GM21737 (cell line): ENCODE results near the gene RCOR3.
"Not testable (repeated sequence)": the region's sequence is repeated elsewhere in the genome, so short reads cannot be mapped to it uniquely, and the experiment has no call there.

ENCODE experiments used
- ATAC-seq: cut with Tn5 transposase; IDR thresholded peaks from one replicate; pipeline ENCODE4 v1.9.1; 2021; ENCODE audit warnings: mild to moderate bottlenecking, moderate library complexity; ENCODE audit not compliant: unreplicated experiment

RCOR3 gene

DNA sequence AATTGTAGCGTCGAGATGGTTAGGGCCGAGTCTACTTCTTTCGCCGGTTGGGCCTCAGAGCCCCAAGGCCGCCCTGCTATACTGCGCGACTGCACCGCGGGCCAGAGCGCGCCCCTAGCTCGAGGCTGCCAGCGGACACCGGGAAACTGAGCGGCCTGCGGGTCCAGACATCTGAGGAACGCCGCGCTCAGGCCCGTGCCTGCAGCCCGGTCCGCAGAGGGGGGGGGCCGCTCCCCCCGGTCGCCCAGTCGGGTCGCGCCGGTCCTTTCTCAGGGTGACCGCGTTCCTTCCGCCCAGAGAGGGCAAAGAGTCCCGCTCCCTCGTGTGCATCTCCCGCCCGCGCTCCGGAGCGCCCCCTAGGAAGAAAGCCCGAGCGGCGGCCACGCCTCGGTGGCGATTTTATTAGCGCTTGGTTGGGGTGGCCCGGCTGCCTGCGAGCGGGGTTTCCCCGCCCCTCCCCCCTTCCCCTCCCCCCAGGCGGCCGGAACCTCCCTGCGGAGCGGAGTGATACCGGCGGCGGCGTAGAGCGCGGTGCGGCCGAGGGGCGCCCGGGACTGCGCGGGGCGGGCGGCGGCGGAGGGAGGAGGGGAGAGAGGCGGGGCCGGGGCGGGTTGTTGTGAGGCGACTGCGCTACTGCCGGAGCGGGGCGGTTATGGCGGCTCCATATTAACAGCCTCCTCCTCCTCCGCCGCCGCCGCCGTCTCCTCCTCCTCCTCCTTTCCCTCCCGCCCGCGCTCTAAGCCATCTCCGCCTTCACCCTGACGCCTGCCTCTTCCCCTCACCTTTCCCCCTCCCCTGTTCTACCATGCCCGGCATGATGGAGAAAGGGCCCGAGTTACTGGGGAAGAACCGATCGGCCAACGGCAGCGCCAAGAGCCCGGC is at the start of gene RCOR3:
RCOR3 (plus strand) TSS at position 611 of the 882 bp plus-strand sequence; CDS start at position 806, 195 bp downstream.
- peak; percentile 63 for ATAC-seq

DNA sequence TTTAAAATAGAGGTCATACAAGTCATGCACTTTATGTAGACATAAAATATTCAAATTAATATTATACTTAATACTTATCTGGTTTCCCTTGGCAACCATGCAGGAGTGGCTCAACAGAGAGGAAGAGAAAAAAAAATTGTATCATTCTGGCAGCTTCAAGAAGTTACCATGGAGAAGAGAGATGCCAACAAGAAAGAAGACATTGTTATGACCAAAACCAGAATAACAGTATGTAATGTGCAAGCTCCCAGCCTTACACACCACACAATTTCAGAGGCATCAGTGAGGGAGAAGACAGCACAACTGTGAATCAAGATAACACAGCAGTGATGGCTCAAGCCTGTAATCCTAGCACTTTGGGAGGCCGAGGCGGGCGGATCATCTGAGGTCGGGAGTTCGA is 49.1 kb upstream of the RCOR3 start:
- no peak for ATAC-seq

DNA sequence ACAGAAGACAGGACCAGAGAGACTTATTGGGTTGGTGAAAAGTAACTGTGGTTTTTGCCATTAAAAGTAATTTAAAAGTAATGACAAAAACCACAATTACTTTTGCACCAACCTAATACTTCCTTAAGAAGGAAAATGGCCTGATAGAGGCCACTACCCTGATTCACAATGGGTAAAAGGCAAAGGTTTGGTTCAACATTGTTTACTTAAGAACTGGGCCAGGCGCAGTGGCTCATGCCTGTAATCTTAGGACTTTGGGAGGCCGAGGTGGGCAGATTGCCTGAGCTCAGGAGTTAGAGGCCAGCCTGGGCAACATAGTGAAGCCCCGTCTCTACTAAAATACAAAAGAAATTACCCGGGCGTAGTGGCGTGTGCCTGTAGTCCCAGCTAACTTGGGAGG is 48.2 kb upstream of the RCOR3 start:
- ATAC-seq, result no peak

DNA sequence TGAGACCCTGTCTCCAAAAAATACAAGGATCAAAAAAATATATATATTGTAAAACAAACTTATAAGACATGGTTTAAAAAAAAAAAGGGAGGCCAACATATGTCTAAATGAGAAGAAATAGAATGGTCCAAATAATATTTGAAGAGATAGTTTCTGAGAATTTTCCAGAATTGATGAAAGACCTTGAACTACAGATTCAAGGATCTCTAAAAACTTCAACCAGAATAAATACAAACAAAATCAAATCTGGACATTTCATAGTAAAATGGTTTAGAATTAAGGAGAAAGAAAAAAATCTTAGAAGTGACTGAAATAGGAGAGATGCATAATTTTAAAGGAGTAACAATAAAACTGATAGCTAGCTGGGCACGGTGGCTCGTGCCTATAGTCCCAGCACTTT is 45.5 kb upstream of the RCOR3 start:
- no peak for ATAC-seq

DNA sequence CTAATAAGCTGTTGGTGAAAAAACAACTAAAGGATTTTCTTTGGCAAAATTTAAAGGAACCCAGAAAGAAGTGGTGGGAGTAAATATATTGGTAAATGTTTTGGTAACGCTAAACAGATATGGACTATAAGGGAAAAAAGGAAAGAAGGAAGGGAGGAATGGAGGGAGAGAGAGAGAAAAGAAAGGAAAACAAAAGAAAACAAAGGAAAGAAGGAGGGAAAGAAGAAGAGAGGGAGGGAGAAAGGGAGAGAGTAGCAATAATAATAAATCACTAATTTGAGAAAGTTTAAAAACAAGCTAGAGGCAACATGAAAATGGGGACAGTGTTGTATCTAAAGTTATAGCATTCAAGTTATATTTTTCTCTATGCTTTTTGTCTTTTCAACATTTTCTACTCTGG is 43.6 kb upstream of the RCOR3 start:
- ATAC-seq, result no peak

DNA sequence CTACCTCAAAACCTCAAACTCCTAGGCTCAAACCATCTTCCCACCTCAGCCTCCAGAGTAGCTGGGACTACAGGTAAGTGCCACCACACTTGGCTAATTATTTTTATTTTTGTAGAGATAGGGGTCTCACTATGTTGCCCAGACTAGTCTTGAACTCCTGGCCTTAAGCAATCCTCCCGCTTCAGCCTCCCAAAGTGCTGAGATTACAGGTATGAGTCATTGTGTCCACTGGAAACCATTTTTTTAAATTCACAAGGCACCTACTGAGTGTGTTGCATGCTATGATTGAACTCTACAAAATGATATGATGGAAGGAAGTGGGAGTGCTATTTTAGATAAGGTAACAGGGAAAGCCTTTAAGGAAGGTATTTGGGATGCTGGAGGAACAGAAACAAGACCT is 41.8 kb upstream of the RCOR3 start:
- no peak for ATAC-seq

DNA sequence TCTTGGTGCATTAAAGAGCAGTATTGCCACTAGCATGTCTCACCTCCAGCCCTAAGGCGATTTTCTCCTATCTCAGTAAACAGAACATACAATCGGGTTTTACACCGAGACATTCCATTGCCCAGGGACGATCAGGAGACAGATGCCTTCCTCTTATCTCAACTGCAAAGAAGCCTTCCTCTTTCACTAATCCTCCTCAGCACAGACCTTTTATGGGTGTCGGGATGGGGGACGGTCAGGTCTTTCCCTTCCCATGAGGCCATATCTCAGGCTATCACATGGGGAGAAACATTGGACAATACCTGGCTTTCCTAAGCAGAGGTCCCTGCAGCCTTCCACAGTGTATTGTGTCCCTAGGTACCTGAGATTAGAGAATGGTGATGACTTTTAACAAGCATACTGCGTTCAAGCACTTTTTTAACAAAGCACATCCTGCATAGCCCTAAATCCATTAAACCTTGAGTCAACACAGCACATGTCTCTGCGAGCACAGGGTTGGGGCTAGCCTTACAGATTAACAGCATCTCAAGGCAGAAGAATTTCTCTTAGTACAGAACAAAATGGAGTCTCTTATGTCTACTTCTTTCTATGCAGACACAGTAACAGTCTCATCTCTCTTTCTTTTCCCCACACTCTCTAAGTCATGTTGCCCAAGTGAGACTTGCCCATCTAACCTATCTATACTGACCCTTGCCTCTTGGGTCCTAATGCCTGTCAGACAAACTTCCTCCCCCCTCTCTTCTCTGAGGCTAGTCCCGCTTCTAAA is 36.5 kb upstream of the RCOR3 start:
- ATAC-seq, result not testable (repeated sequence)

DNA sequence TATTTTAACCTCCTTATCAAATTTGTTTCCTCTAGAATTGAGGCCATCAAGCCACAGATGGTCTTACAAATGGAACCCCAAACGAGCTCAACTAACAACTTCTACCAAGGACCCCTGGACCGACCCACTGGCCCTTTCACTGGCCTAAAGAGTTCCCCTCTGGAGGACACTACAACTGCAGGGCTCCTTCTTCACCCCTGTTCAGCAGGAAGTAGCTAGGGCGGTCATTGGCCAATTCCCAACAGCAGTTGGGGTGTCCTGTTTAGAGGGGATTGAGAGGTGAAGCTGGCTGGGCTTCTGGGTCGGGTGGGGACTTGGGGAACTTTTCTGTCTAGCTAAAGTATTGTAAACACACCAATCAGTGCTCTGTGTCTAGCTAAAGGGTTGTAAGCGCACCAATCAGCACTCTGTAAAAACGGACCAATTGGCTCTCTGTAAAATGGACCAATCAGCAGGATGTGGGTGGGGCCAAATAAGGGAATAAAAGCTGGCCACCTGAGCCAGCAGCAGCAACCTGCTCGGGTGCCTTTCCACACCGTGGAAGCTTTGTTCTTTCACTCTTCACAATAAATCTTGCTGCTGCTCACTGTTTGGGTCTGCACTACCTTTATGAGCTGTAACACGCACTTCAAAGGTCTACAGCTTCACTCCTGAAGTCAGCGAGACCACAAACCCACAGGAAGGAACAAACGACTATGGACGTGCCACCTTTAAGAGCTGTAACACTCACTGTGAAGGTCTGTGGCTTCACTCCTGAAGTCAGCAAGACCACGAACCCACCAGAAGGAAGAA is 30.4 kb upstream of the RCOR3 start:
- not testable (repeated sequence) for ATAC-seq

DNA sequence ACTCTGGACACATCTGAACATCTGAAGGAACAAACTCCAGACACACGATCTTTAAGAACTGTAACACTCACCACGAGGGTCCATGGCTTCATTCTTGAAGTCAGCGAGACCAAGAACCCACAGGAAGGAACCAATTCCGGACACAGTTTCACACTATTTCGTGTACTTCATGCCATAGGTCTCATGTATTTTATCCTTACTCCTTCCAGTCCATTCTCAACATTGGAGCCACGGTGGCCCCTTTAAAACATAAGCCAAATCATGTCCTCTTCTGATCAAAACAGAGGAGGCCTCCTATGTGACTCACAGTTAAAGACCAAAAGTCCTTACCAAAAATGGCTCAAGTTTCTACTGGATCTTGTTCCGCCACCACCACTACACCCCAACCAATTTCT is 29.8 kb upstream of the RCOR3 start:
- ATAC-seq, result no peak

DNA sequence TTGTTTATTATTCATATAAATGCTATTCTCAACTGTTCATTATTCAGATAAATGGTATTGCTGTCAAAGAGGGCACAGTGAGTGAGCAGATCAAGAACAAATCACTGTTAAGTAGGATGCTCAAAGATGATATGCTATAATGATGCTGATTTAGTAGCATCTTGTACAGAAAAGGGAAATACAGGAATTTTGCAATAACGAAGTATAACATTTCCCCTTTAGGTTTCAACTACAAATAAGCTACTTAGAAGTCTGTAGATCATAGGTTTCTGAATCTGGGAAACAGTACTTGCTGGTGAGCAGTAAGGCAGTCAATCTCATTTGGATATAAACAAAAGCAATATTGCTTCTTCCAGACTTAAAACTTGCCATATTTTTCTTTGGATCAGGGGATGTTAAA is 27.3 kb upstream of the RCOR3 start:
- no peak for ATAC-seq

DNA sequence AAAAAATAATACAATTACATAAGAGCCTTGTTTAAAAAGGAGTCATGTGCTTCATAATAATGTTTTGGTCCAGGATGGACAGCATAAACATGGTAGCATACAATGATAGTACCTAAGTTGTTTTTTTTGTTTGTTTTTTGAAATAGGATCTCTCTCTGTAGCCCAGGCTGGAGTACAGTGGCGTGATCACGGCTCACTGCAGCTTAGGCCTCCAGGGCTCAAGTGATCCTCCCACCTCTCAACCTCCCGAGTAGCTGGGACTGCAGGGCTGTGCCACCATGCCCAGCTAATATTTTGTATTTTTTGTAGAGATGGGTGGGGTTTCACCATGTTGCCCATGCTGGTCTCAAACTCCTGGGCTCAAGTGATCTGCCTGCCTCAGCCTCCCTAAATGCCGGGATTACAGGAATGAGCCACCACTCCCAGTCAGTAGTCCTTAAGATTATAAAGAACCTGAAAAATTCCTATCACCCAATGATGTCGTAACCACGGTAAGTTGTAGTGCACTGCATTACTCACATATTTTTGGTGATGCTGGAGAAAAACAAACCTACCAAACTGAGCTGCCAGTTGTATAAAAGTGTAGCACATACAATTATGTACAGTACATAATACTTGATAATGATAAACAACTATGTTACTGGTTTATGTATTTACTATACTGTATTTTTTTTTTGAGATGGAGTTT is 22.4 kb upstream of the RCOR3 start:
- ATAC-seq, result no peak

DNA sequence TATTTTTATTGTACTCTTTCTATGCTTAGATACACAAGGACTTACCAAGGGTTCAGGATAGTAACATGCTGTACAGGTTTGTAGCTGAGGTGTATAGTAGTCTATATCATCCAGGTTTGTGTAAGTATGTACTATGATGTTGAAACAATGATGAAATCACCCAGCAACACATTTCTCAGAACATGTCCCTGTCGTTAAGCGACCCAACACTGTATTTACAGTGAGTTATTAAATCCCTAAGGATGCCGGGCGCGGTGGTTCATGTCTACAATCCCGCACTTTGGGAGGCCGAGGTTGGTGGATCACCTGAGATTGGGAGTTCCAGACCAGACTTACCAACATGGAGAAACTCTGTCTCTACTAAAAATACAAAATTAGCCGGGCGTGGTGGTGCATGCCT is 21.6 kb upstream of the RCOR3 start:
- ATAC-seq, result no peak

DNA sequence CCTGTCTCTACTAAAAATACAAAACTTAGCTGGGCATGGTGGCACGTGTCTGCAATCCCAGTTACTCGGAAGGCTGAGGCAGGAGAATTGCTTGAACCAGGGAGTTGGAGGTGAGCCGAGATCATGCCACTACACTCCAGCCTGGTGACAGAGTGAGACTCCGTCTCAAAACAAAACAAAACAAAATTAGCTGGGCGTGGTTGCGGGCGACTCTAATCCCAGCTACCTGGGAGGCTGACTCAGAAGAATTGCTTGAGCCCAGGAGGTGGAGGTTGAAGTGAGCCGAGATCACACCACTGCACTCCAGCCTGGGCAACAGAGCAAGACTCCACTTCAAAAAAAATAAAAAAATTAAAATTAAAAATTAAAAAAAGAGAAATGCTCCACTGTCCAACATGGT is 18.6 kb upstream of the RCOR3 start:
- not testable (repeated sequence) for ATAC-seq

DNA sequence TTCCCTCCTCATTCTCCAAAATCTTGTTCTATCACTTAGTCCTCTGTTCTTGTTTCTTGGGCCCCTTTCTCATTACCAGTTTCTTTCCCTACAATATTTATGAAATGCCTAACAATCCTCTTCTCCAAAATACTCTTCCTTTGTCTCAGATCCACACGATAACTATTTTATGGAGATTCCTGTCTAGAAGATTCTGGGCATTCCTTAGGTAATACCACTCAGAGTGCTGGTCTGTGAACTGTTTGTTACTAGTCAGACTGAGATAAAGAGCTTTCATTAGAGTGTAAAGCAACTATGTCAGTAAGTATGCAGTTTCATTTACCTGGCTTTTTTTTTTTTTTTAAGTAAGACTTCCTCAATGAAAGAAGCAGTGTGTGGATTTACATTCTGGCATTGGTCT is 18.1 kb upstream of the RCOR3 start:
- ATAC-seq, result no peak

DNA sequence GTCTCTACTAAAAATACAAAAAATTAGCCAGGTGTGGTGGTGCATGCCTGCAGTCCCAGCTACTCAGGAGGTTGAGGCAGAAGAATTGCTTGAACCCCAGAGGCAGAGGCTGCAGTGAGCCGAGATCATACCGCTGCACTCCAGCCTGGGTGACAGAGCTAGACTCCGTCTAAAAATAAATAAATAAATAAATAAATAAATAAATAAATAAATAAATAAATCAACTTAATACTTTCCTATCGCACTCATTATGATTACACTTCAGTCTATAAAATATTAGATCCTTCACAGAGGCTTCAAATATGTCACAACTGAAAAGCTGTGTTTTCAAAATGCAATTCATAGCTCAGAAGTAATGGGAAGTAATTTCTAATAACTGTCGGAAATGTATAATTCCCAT is 15.5 kb upstream of the RCOR3 start:
- ATAC-seq, result not testable (repeated sequence)

DNA sequence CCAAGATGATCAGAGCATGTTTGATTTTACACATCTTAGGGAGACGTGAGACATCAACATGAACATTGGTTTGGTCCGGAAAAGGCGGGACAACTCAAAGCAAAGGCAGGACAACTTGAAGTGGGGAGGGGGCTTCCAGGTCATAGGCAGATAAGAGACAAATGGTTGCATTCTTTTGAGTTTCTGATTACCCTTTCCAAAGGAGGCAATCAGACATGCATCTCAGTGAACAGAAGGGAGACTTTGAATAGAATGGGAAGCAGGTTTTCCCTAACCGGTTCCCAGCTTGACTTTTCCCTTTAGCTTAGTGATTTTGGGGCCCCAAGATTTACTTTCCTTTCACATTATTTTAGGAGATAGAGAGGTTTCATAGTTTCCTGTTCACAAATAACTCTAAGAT is 12.6 kb upstream of the RCOR3 start:
- ATAC-seq, result not testable (repeated sequence)

DNA sequence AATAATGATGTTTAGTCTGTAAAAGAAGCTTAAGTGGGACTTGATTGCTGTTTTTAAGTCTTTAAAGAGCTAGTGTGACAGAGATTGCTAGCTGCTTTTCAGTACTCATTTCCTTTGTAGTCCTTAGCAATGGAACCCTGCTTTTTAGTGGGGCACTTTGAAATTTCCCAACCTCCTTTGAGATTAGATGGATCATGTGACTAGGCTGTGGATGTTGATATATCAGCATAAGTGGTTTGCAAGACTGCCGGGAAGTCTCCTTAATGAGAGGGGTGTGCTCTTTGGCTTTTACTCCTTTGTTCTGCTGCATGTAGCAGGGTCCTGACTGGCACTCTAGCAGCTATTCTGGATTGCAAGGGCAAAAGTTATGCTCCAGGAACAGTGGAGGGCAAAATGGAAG is 11.2 kb upstream of the RCOR3 start:
- no peak for ATAC-seq

DNA sequence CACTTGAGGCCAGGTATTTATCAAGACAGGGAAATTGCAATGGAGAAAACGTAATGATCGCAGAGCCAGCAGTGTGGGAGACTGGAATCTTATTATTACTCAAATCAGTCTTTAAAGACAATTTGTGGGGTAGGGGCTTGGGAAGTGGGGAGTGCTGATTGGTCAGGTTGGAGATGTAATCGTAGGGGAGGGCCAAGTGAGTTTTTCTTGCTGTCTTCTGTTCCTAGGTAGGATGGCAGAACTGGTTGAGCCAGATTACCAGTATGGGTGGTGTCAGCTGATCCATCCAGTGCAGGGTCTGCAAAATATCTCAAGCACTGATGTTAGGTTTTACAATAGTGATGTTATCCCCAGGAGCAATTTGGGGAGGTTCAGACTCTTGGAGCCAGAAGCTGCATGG is 9.6 kb upstream of the RCOR3 start:
- not testable (repeated sequence) for ATAC-seq

DNA sequence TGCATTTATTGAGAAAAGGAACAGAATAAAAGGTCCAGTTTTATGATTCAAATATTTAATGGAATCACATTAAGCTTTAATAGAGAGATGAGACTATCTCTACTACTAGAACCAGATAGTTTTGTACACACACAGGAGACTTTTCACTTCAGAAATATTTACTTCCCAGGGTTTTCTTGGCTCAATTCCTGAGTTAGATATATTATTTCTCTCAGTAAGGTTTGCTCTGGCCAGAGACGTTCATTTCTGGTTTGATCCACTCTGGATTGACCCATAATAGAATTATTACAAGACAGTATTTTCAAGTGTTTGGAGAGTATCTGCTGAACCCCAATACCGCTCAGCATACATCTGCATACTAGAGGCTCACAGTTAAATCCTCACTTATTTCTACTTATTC is 1.3 kb upstream of the RCOR3 start:
- no peak for ATAC-seq

DNA sequence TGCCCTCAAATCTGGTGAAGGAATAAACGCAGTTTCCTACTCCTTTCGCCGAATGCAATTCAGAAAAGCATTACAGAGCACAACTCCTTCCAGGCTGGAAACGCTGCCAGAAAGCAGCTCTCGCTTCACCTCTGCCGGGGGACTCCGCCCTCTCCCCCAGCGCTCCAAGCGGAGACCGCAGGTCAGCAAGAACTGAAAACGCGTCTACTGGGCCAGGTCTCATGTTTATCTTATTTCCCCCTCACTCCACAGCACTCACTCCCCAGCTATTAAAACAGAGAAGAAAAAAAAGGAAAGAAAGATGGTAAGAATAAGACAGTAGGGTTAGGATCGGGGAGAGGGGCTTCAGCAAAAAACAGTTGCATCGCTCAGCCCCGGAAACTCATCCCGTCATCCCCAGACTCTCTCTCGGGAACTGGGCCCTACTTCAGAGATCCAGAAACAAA is 833 bp upstream of the RCOR3 start:
- peak; percentile 34 for ATAC-seq
